B cell (primary cell): ENCODE measurements around the gene RBM20. TPM values are rescaled to one million over a fixed set of nuclear protein-coding genes. Genes with fewer than 3 reads are reported as not detected.

Experiments used
- ATAC-seq: fragments of 200-7000 bp; cut with Tn5 transposase; one replicate; pipeline ENCODE4 v1.10.0; 2021; ENCODE audit warnings: low read depth, mild to moderate bottlenecking, moderate number of reproducible peaks, moderate library complexity
- CTCF ChIA-PET: fragments of 350-600 bp; sonication (Branson Sonifier 250); formaldehyde crosslinking; loops from one replicate; lab custom pipeline; 2021; ENCODE audit warnings: antibody characterized with exemption, inconsistent platforms; lab: Charles Lee
- POLR2A ChIA-PET: fragments of 350-600 bp; sonication (Branson Sonifier 250); formaldehyde crosslinking; loops from one replicate; lab custom pipeline; 2021; ENCODE audit warnings: antibody characterized with exemption; lab: Charles Lee
- DNase-seq: peaks from one replicate; pipeline ENCODE4 v3.0.0; 2013
- H2AFZ ChIP-seq: 2 replicates; pipeline ENCODE4 v1.6.1; 2012; ENCODE audit warnings: mild to moderate bottlenecking, low read depth, low read length; ENCODE audit not compliant: insufficient read depth, poor library complexity, severe bottlenecking
- H3K27ac ChIP-seq, 2 donors: 1 replicate in 1 of 2; 2 replicates in 1 of 2; pipeline ENCODE4 v1.5.1; 2012 to 2013; ENCODE audit warnings: low read length in 2 of 2, mild to moderate bottlenecking in 2 of 2, moderate library complexity in 1 of 2
- H3K27me3 ChIP-seq, 4 experiments: fragments of 200-600 bp in 1 of 4; sonication (generic) in 1 of 4; replicated peaks in 1 of 4; 1 replicate in 2 of 4; 2 replicates in 2 of 4; pipeline versions ENCODE4 v1.6.1 to v1.7.0; 2013 to 2016; ENCODE audit warnings: low read length in 3 of 4, mild to moderate bottlenecking in 2 of 4, mixed read lengths in 1 of 4, moderate library complexity in 1 of 4; ENCODE audit not compliant: insufficient read depth in 4 of 4, control insufficient read depth in 3 of 4; ENCODE audit errors: control extremely low read depth in 1 of 4
- H3K36me3 ChIP-seq, 2 experiments: replicated peaks in 1 of 2; 1 replicate in 1 of 2; 2 replicates in 1 of 2; pipeline versions ENCODE4 v1.6.1 to v1.7.1; 2013; ENCODE audit warnings: low read length in 1 of 2; ENCODE audit not compliant: insufficient read depth in 2 of 2, control insufficient read depth in 1 of 2; ENCODE audit errors: control extremely low read depth in 1 of 2, extremely low read depth in 1 of 2
- H3K4me1 ChIP-seq, 2 donors: fragments of 200-600 bp in 1 of 2; sonication (generic) in 1 of 2; 1 replicate in 1 of 2; 2 replicates in 1 of 2; pipeline versions ENCODE4 v1.5.1 to v1.6.1; 2013 to 2017; ENCODE audit warnings: low read length in 2 of 2; ENCODE audit not compliant: control insufficient read depth in 2 of 2, insufficient read depth in 2 of 2
- H3K4me2 ChIP-seq: replicated peaks from 2 replicates; pipeline ENCODE3; 2012; ENCODE audit warnings: mild to moderate bottlenecking, low read depth, low read length; ENCODE audit not compliant: poor library complexity, severe bottlenecking
- H3K4me3 ChIP-seq, 5 experiments: fragments of 200-600 bp in 1 of 5; sonication (generic) in 1 of 5; 1 replicate in 3 of 5; 2 replicates in 2 of 5; pipeline versions ENCODE4 v1.5.1 to v1.7.0; 2011 to 2016; ENCODE audit warnings: low read length in 4 of 5, mild to moderate bottlenecking in 4 of 5, low read depth in 2 of 5, control low read depth in 1 of 5, moderate library complexity in 1 of 5; ENCODE audit not compliant: insufficient read depth in 1 of 5; ENCODE audit errors: control extremely low read depth in 1 of 5, extremely low read depth in 1 of 5
- H3K79me2 ChIP-seq: fragments of 200-600 bp; sonication (generic); one replicate; pipeline ENCODE4 v1.6.0; 2016; ENCODE audit warnings: low read length; ENCODE audit not compliant: control insufficient read depth, insufficient read depth
- H3K9ac ChIP-seq: fragments of 200-600 bp; sonication (generic); 2 replicates; pipeline ENCODE4 v1.6.1; 2017; ENCODE audit warnings: mild to moderate bottlenecking, low read length, moderate library complexity
- H3K9me3 ChIP-seq, 3 donors: one replicate each; pipeline versions ENCODE4 v1.6.1 to v1.7.1; 2013; ENCODE audit warnings: low read length in 2 of 3; ENCODE audit not compliant: control insufficient read depth in 2 of 3, insufficient read depth in 1 of 3; ENCODE audit errors: control extremely low read depth in 1 of 3
- H4K20me1 ChIP-seq: 2 replicates; pipeline ENCODE4 v1.6.0; 2012; ENCODE audit warnings: mild to moderate bottlenecking, low read length; ENCODE audit not compliant: insufficient read depth, control insufficient read depth, poor library complexity, severe bottlenecking
- H3K27ac Mint-ChIP-seq: one replicate; pipeline ENCODE4 v1.8.0; 2021; ENCODE audit warnings: mixed read lengths
- H3K27me3 Mint-ChIP-seq: one replicate; pipeline ENCODE4 v1.8.0; 2021; ENCODE audit warnings: mixed read lengths
- H3K4me1 Mint-ChIP-seq: one replicate; pipeline ENCODE4 v1.8.0; 2021; ENCODE audit warnings: mixed read lengths
- H3K4me3 Mint-ChIP-seq: one replicate; pipeline ENCODE4 v1.8.0; 2021; ENCODE audit warnings: mixed read lengths
- H3K9me3 Mint-ChIP-seq: one replicate; pipeline ENCODE4 v1.8.0; 2022; ENCODE audit warnings: mixed read lengths; ENCODE audit not compliant: insufficient read depth
- CTCF ChIP-seq: fragments of 200-600 bp; IDR thresholded peaks from one replicate; pipeline ENCODE4 v1.8.0; 2022; ENCODE audit warnings: antibody characterized with exemption, mild to moderate bottlenecking
- EZH2 ChIP-seq: IDR thresholded peaks from 2 replicates; pipeline ENCODE4 v1.6.1; 2012; ENCODE audit warnings: borderline replicate concordance, low read depth, mild to moderate bottlenecking, moderate library complexity, low read length; ENCODE audit not compliant: insufficient read depth, poor library complexity, severe bottlenecking
- WGBS: methylation state at CpG from one replicate; pipeline ENCODE4 v1.1.5; 2013; ENCODE audit warnings: missing lambda C conversion rate; ENCODE audit not compliant: insufficient coverage; 5-methylcytosine and 5-hydroxymethylcytosine counted together
- intact Hi-C: fragments of 100-400 bp; cut with micrococcal nuclease; formaldehyde crosslinking; loops from one replicate; pipeline ENCODE4 v1.10.0; 2022
- polyA plus RNA-seq: library from polyadenylated mRNA; depleted of rRNA; stranded (reverse); fragments of >200 nt; gene quantifications from 2 replicates; pipeline ENCODE4 v1.2.3, GENCODE V29; 2012
- total RNA-seq, 2 donors: library from RNA; stranded (reverse); fragments of 120-200 nt in 1 of 2; gene quantifications; 1 replicate in 1 of 2; 2 replicates in 1 of 2; pipeline versions ENCODE4 v1.2.3 to v1.2.4, GENCODE V29; 2013 to 2022

RBM20 gene
- total and polyA plus RNA-seq, 2 donors (not counting 1 experiment from before 2014, with no cell fraction given): not detected

GRCh38 chr10:110615057-110615747 is 28.9 kb upstream of the RBM20 start:
- H3K4me3 Mint-ChIP-seq: no peak overlapping the region
- no peak overlapping the region for H3K27ac Mint-ChIP-seq

More at GRCh38 chr10:110615057-110615747, 28.9 kb upstream of the RBM20 start:
- Histone ChIP-seq H3K9me3 (no peaks in the 10 kb centered on the region), H3K27ac (no peak overlapping the region), H3K4me2 (no peak overlapping the region), H3K9ac (no peak overlapping the region), H3K79me2 (no peaks in the 10 kb centered on the region), H2AFZ (no peak overlapping the region), H4K20me1 (no peaks in the 10 kb centered on the region), H3K4me3 (no peak overlapping the region), H3K4me1 (peaks cover 4 to 6% of the 10 kb centered on the region in 2 donors), H3K36me3 (no peaks in the 10 kb centered on the region), H3K27me3 (no peaks in the 10 kb centered on the region)
- POLR2A ChIA-PET: no interaction called here
- Mint-ChIP-seq H3K9me3 (no peaks in the 10 kb centered on the region), H3K4me1 (peaks cover 18% of the 10 kb centered on the region), H3K27me3 (no peaks in the 10 kb centered on the region)
- CTCF ChIA-PET: interaction anchor here (2.8 kb wide), 1 partner anchor 57 kb away, joined by 13 read pairs; no protein-coding TSS in a partner anchor
- WGBS: 53% methylated on average over 2 of the region's 2 CpGs
- intact Hi-C loops: no loop called here
- ATAC-seq (no peak), DNase-seq (no peak)
- TF ChIP-seq CTCF (no peak), EZH2 (no peak)
